ENCODE measurements around the gene NABP1. TPM values are rescaled to one million over a fixed set of nuclear protein-coding genes. Genes with fewer than 3 reads are reported as not detected.

Gene NABP1
- total RNA-seq, 1 experiment from 2014 or later, result 3.2 TPM

DNA sequence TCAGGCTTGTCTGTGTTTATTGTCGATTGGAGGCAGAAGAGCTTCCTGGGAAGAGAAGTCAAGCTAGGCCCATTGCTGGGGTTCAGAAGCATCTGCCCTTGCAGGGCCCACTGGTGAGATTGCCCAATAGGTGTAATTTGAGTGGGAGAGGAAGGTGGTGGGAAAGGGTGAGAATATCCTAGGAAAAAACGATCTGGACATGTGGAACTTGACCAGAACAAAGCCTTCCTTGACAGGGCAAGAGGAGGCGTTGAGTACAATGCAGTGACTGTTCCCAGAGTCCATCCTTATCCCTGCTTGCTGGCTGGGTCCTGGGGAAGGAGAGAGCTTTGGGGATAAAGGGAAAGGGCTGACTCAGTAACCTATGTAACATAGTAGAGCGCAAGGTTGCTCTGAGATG, 27.1 kb downstream of the NABP1 start:
- Histone ChIP-seq H3K9me3 (ENCODE audit: control insufficient read depth, low read depth, low read length) (no peaks in the 10 kb centered on the region), H3K18ac (ENCODE audit: insufficient read length, low read depth, low read length) (no peak overlapping the region), H2BK5ac (ENCODE audit: insufficient read length, low read length) (no peak overlapping the region), H2AFZ (ENCODE audit: low read length) (no peak overlapping the region), H3T11ph (ENCODE audit: low read length) (no peak overlapping the region), H2AK5ac (ENCODE audit: insufficient read length, low read length) (no peak overlapping the region), H2BK15ac (ENCODE audit: low read depth, low read length) (no peak overlapping the region), H3K9ac (ENCODE audit: extremely low read depth, insufficient read length, low read length) (no peak overlapping the region), H3K14ac (ENCODE audit: insufficient read depth, low read length) (no peak overlapping the region), H3K4ac (ENCODE audit: low read depth, low read length) (no peak overlapping the region), H3K79me2 (ENCODE audit: insufficient read depth, low read length) (no peaks in the 10 kb centered on the region), H3K23me2 (ENCODE audit: insufficient read length, low read depth, low read length, poor library complexity, severe bottlenecking) (no peaks in the 10 kb centered on the region), H3K27ac (ENCODE audit: insufficient read length, low read depth, low read length) (no peak overlapping the region), H2BK120ac (ENCODE audit: low read depth, low read length, poor library complexity, severe bottlenecking) (no peak overlapping the region), H3K4me2 (ENCODE audit: insufficient read depth, insufficient read length, low read length) (no peak overlapping the region), H4K8ac (replicated peaks; ENCODE audit: insufficient read length, low read depth, low read length) (no peak overlapping the region), H3K79me1 (ENCODE audit: insufficient read depth, low read depth, low read length, poor library complexity, severe bottlenecking) (no peaks in the 10 kb centered on the region), H3K56ac (ENCODE audit: insufficient read length, low read depth, low read length) (no peak overlapping the region), H2BK12ac (ENCODE audit: insufficient read length, low read depth, low read length) (no peak overlapping the region), H3K23ac (ENCODE audit: insufficient read length, low read depth, low read length) (no peak overlapping the region), H4K20me1 (ENCODE audit: control insufficient read depth, insufficient read depth, insufficient read length) (no peaks in the 10 kb centered on the region), H3K27me3 (ENCODE audit: insufficient read depth, low read length) (no peaks in the 10 kb centered on the region), H4K91ac (ENCODE audit: insufficient read length, low read depth, low read length) (no peak overlapping the region), H3K4me1 (ENCODE audit: insufficient read depth, low read length) (no peaks in the 10 kb centered on the region), H4K5ac (ENCODE audit: insufficient read length, low read depth, low read length) (no peak overlapping the region), H2BK20ac (ENCODE audit: low read depth, low read length, poor library complexity, severe bottlenecking) (no peak overlapping the region)
- DNase-seq, result no peak
- Mint-ChIP-seq H3K27me3 (ENCODE audit: low read depth) (no peaks in the 10 kb centered on the region; the same call in 1 of the 2 replicates), H3K4me1 (peaks cover 17 to 19% of the 10 kb centered on the region in 2 experiments), H3K27ac (no peak overlapping the region), H3K36me3 (ENCODE audit: insufficient read depth in 1 of 3, low read depth in 3 of 3) (no peaks in the 10 kb centered on the region), H3K4me3 (no peak overlapping the region), H3K9me3 (no peaks in the 10 kb centered on the region; a peak in 1 of 5 replicates)
- WGBS (ENCODE audit: extremely low coverage, insufficient read length, low lambda C conversion rate), result no CpG with 5 or more reads among the region's 4 CpGs
- TF ChIP-seq, protein P1, sequence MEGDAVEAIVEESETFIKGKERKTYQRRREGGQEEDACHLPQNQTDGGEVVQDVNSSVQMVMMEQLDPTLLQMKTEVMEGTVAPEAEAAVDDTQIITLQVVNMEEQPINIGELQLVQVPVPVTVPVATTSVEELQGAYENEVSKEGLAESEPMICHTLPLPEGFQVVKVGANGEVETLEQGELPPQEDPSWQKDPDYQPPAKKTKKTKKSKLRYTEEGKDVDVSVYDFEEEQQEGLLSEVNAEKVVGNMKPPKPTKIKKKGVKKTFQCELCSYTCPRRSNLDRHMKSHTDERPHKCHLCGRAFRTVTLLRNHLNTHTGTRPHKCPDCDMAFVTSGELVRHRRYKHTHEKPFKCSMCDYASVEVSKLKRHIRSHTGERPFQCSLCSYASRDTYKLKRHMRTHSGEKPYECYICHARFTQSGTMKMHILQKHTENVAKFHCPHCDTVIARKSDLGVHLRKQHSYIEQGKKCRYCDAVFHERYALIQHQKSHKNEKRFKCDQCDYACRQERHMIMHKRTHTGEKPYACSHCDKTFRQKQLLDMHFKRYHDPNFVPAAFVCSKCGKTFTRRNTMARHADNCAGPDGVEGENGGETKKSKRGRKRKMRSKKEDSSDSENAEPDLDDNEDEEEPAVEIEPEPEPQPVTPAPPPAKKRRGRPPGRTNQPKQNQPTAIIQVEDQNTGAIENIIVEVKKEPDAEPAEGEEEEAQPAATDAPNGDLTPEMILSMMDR (conservative IDR thresholded peaks at IDR 0.05), result no peak

Measured in H9 (cell line).